GM12801 (cell line): Measurements from ENCODE around the gene IGFBP2.

Experiments
- CTCF ChIP-seq: IDR thresholded peaks from one replicate; pipeline ENCODE4 v1.5.1; 2011; ENCODE audit warnings: control low read depth; ENCODE audit not compliant: insufficient read length; ENCODE audit errors: extremely low read depth

IGFBP2 gene

GRCh38 chr2:216674376-216674775, 41.2 kb downstream of the IGFBP2 start:
- no peak for TF ChIP-seq CTCF

GRCh38 chr2:216676630-216677029, 43.4 kb downstream of the IGFBP2 start:
- TF ChIP-seq CTCF: no peak

- no peak for TF ChIP-seq CTCF
Measured at GRCh38 chr2:216677439-216678097, 44.3 kb downstream of the IGFBP2 start.

GRCh38 chr2:216678098-216678465, 44.9 kb downstream of the IGFBP2 start:
- no peak for TF ChIP-seq CTCF

- TF ChIP-seq CTCF: no peak
Measured at GRCh38 chr2:216678813-216679657, 45.8 kb downstream of the IGFBP2 start.

GRCh38 chr2:216679658-216680024, 46.4 kb downstream of the IGFBP2 start:
- TF ChIP-seq CTCF: no peak

- no peak for TF ChIP-seq CTCF
Measured at GRCh38 chr2:216680951-216681629, 47.9 kb downstream of the IGFBP2 start.
